Mucosa of descending colon (tissue), 3 donors: ENCODE measurements around the gene TNRC18. TPM values are rescaled to one million over a fixed set of nuclear protein-coding genes. Genes with fewer than 3 reads are reported as not detected.
"Not testable (repeated sequence)": the region's sequence is repeated elsewhere in the genome, so short reads cannot be mapped to it uniquely, and the experiment has no call there.

Experiments used
- ATAC-seq: fragments of 200-7000 bp; cut with Tn5 transposase; one replicate; pipeline ENCODE4 v1.9.1; 2020; ENCODE audit warnings: mild to moderate bottlenecking, moderate library complexity
- DNase-seq, 3 donors: peaks; one replicate each; pipeline ENCODE4 v3.0.0-alpha.2; 2020
- H3K36me3 ChIP-seq: fragments of 200-600 bp; one replicate; pipeline ENCODE4 v1.8.0; 2021; ENCODE audit warnings: low read depth, mild to moderate bottlenecking
- H3K4me1 ChIP-seq: fragments of 200-600 bp; one replicate; pipeline ENCODE4 v1.8.0; 2021; ENCODE audit warnings: low read depth, mild to moderate bottlenecking
- H3K4me3 ChIP-seq: fragments of 200-600 bp; one replicate; pipeline ENCODE4 v1.8.0; 2021; ENCODE audit warnings: mild to moderate bottlenecking
- H3K9me3 ChIP-seq: fragments of 200-600 bp; one replicate; pipeline ENCODE4 v1.8.0; 2021; ENCODE audit warnings: mild to moderate bottlenecking
- CTCF ChIP-seq: fragments of 200-600 bp; IDR thresholded peaks from one replicate; pipeline ENCODE4 v1.8.0; 2022; ENCODE audit warnings: antibody characterized with exemption, mild to moderate bottlenecking
- intact Hi-C, 2 donors: fragments of 100-400 bp; cut with DNase I in 1 of 2; cut with micrococcal nuclease in 1 of 2; formaldehyde crosslinking; loops; one replicate each; pipeline versions ENCODE4 v1.11.0 to v1.11.1; 2022; cut with DNase I, micrococcal nuclease
- total RNA-seq, 3 donors: library from RNA; stranded (reverse); fragmentation: NEBNext Ultra II Directional in 2 of 3; extraction: Animal tissue kit (Norgen Biotek cat#: 25700) in 2 of 3; gene quantifications; one replicate each; pipeline versions ENCODE4 v1.2.1 to v1.2.4, GENCODE V29; 2021 to 2023
- donor health status: DM: no; HTN: no; CAD: no; lungs with moderate emphysema.
- donor health status: DM: no; HTN: no; CAD: no.
- donor health status: DM: no; HTN: yes; CAD: no.

Gene TNRC18
- total RNA-seq, 3 donors from 2014 or later, result 94.0 to 170 (median 112) TPM

GRCh38 chr7:5333121-5334045 is 90.3 kb downstream of the TNRC18 start:
- Histone ChIP-seq H3K36me3 (peaks cover 4% of the 10 kb centered on the region), H3K4me3 (no peak overlapping the region), H3K4me1 (peaks cover 6% of the 10 kb centered on the region), H3K9me3 (peaks cover 5% of the 10 kb centered on the region)
- TF ChIP-seq CTCF, result no peak
- ATAC-seq, result peak; percentile 92
- intact Hi-C loops, result no loop called here
- peak in 2 of 3 donors; percentile 67 to 71 for DNase-seq

GRCh38 chr7:5332579-5332978 is 91.1 kb downstream of the TNRC18 start:
- intact Hi-C loops, result no loop called here
- Histone ChIP-seq H3K4me3 (no peak overlapping the region), H3K9me3 (peaks cover 5% of the 10 kb centered on the region), H3K36me3 (peaks cover 4% of the 10 kb centered on the region), H3K4me1 (peaks cover 6% of the 10 kb centered on the region)
- no peak for ATAC-seq
- TF ChIP-seq CTCF, result no peak
- no peak for DNase-seq

- peaks cover 6% of the 10 kb centered on the region for H3K4me1 ChIP-seq
- intact Hi-C loops, result no loop called here
- H3K36me3 ChIP-seq, result no peaks in the 10 kb centered on the region
- DNase-seq (no peak), ATAC-seq (no peak)
- no peak overlapping the region for H3K4me3 ChIP-seq
- no peak for TF ChIP-seq CTCF
- H3K9me3 ChIP-seq, result no peaks in the 10 kb centered on the region
These were observed 93.3 kb downstream of the TNRC18 start for GRCh38 chr7:5330288-5330687.

- Histone ChIP-seq H3K4me1 (no peaks in the 10 kb centered on the region), H3K36me3 (no peaks in the 10 kb centered on the region)
- DNase-seq, result peak in 1 of 3 donors; percentile 18
These were observed 98.7 kb downstream of the TNRC18 start for GRCh38 chr7:5324961-5325360.

GRCh38 chr7:5323800-5324781 is 99.5 kb downstream of the TNRC18 start:
- H3K36me3 ChIP-seq, intact Hi-C loops, DNase-seq, H3K4me1 ChIP-seq, H3K4me3 ChIP-seq, ATAC-seq, H3K9me3 ChIP-seq: not testable (repeated sequence)

More at GRCh38 chr7:5324961-5325360, 98.7 kb downstream of the TNRC18 start:
- no peak for TF ChIP-seq CTCF
- no peak overlapping the region for H3K4me3 ChIP-seq
- H3K9me3 ChIP-seq, result no peaks in the 10 kb centered on the region
- ATAC-seq, result no peak
- intact Hi-C loops, result no loop called here
